Measurements from ENCODE around the gene SH3YL1. TPM values are rescaled to one million over a fixed set of nuclear protein-coding genes. Genes with fewer than 3 reads are reported as not detected.

SH3YL1 gene
- total RNA-seq, 1 experiment from 2014 or later, result 26.5 TPM

DNA sequence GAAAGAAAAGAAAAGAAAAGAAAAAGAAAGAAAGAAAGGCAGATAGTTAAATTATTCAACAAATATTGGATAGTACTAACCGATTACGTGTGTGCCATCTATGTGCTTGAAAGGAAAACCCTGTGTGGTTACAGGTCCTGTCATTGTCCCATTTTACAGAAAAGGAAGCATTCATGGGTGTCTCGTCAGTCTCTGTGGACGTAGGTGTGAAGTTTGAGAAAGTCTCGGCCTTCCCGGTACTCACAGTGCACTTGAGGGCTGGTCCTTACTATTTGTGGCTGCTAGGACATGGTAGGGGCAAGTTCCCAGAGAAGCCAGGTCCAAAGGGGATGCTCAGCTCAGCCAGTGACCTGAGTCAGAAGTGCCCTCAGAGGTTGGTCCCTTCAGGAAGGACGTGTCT, 19.3 kb downstream of the SH3YL1 start:
- Histone ChIP-seq H3K9ac (ENCODE audit: extremely low read depth, insufficient read length, low read length) (no peak overlapping the region), H3K79me1 (ENCODE audit: insufficient read depth, low read depth, low read length, poor library complexity, severe bottlenecking) (no peaks in the 10 kb centered on the region), H3K4ac (ENCODE audit: low read depth, low read length) (no peak overlapping the region), H3K27ac (ENCODE audit: insufficient read length, low read depth, low read length) (no peak overlapping the region), H3K4me1 (ENCODE audit: insufficient read depth, low read length) (no peaks in the 10 kb centered on the region), H4K8ac (replicated peaks; ENCODE audit: insufficient read length, low read depth, low read length) (no peak overlapping the region), H3K23ac (ENCODE audit: insufficient read length, low read depth, low read length) (no peak overlapping the region), H2BK15ac (ENCODE audit: low read depth, low read length) (no peak overlapping the region), H2BK12ac (ENCODE audit: insufficient read length, low read depth, low read length) (no peak overlapping the region), H3K4me2 (ENCODE audit: insufficient read depth, insufficient read length, low read length) (no peak overlapping the region), H2BK5ac (ENCODE audit: insufficient read length, low read length) (no peak overlapping the region), H3T11ph (ENCODE audit: low read length) (no peak overlapping the region), H2AK5ac (ENCODE audit: insufficient read length, low read length) (no peak overlapping the region), H2BK120ac (ENCODE audit: low read depth, low read length, poor library complexity, severe bottlenecking) (no peak overlapping the region), H3K79me2 (ENCODE audit: insufficient read depth, low read length) (no peaks in the 10 kb centered on the region), H2AFZ (ENCODE audit: low read length) (no peak overlapping the region), H2BK20ac (ENCODE audit: low read depth, low read length, poor library complexity, severe bottlenecking) (no peak overlapping the region), H3K18ac (ENCODE audit: insufficient read length, low read depth, low read length) (no peak overlapping the region), H3K14ac (ENCODE audit: insufficient read depth, low read length) (no peak overlapping the region), H4K91ac (ENCODE audit: insufficient read length, low read depth, low read length) (no peak overlapping the region), H4K20me1 (ENCODE audit: control insufficient read depth, insufficient read depth, insufficient read length) (no peaks in the 10 kb centered on the region), H3K23me2 (ENCODE audit: insufficient read length, low read depth, low read length, poor library complexity, severe bottlenecking) (no peaks in the 10 kb centered on the region), H3K56ac (ENCODE audit: insufficient read length, low read depth, low read length) (no peak overlapping the region), H3K9me3 (ENCODE audit: control insufficient read depth, low read depth, low read length) (no peaks in the 10 kb centered on the region), H4K5ac (ENCODE audit: insufficient read length, low read depth, low read length) (no peak overlapping the region), H3K27me3 (ENCODE audit: insufficient read depth, low read length) (no peaks in the 10 kb centered on the region)
- H3K9me3 Mint-ChIP-seq, result no peaks in the 10 kb centered on the region; a peak in 1 of 5 replicates
- peaks cover 23 to 40% (median 35%) of the 10 kb centered on the region in 3 experiments; a peak in 6 of 7 replicates for H3K36me3 Mint-ChIP-seq (ENCODE audit: insufficient read depth in 1 of 3, low read depth in 3 of 3)
- no peaks in the 10 kb centered on the region; the same call in 1 of the 2 replicates for H3K27me3 Mint-ChIP-seq (ENCODE audit: low read depth)
- TF ChIP-seq, protein P1, sequence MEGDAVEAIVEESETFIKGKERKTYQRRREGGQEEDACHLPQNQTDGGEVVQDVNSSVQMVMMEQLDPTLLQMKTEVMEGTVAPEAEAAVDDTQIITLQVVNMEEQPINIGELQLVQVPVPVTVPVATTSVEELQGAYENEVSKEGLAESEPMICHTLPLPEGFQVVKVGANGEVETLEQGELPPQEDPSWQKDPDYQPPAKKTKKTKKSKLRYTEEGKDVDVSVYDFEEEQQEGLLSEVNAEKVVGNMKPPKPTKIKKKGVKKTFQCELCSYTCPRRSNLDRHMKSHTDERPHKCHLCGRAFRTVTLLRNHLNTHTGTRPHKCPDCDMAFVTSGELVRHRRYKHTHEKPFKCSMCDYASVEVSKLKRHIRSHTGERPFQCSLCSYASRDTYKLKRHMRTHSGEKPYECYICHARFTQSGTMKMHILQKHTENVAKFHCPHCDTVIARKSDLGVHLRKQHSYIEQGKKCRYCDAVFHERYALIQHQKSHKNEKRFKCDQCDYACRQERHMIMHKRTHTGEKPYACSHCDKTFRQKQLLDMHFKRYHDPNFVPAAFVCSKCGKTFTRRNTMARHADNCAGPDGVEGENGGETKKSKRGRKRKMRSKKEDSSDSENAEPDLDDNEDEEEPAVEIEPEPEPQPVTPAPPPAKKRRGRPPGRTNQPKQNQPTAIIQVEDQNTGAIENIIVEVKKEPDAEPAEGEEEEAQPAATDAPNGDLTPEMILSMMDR (conservative IDR thresholded peaks at IDR 0.05), result no peak
- DNase-seq, result no peak
- no peaks in the 10 kb centered on the region; a peak in 1 of 4 replicates for H3K4me1 Mint-ChIP-seq
- no peak overlapping the region for H3K27ac Mint-ChIP-seq
- no peak overlapping the region for H3K4me3 Mint-ChIP-seq
- WGBS (ENCODE audit: extremely low coverage, insufficient read length, low lambda C conversion rate), result no CpG with 5 or more reads among the region's 7 CpGs

Data from H9 (cell line).